Activated CD8-positive, alpha-beta memory T cell treated with anti-CD3 and anti-CD28 coated beads, Interleukin-2, amount 10 ng/mL, durations not matched to agents 7 days and 5 days (primary cell): Measurements from ENCODE around the gene VWA1. TPM values are rescaled to one million over a fixed set of nuclear protein-coding genes. Genes with fewer than 3 reads are reported as not detected.
A peak's percentile ranks its signal among the peaks of the same experiment; 100 is the strongest.
"Not testable (repeated sequence)": the region's sequence is repeated elsewhere in the genome, so short reads cannot be mapped to it uniquely, and the experiment has no call there.

Experiments
- ATAC-seq: fragments of 150-1000 bp; cut with Tn5 transposase; one replicate; pipeline ENCODE4 v1.10.0; 2021; ENCODE audit warnings: moderate library complexity
- CTCF ChIA-PET: fragments of 350-600 bp; sonication (Branson Sonifier 250); formaldehyde crosslinking; loops from one replicate; lab custom pipeline; 2021; ENCODE audit warnings: antibody characterized with exemption; lab: Charles Lee
- DNase-seq: peaks from one replicate; pipeline ENCODE4 v3.0.0-alpha.2; 2020
- H3K27ac Mint-ChIP-seq: one replicate; pipeline ENCODE4 v1.8.0; 2021; ENCODE audit warnings: mild to moderate bottlenecking, mixed read lengths
- H3K27me3 Mint-ChIP-seq: one replicate; pipeline ENCODE4 v1.8.0; 2021; ENCODE audit warnings: mixed read lengths
- H3K36me3 Mint-ChIP-seq: one replicate; pipeline ENCODE4 v1.8.0; 2021; ENCODE audit warnings: mild to moderate bottlenecking, mixed read lengths
- H3K4me1 Mint-ChIP-seq: one replicate; pipeline ENCODE4 v1.8.0; 2021; ENCODE audit warnings: mixed read lengths
- H3K4me3 Mint-ChIP-seq: one replicate; pipeline ENCODE4 v1.8.0; 2021; ENCODE audit warnings: mild to moderate bottlenecking, moderate library complexity, mixed read lengths
- H3K9me3 Mint-ChIP-seq: one replicate; pipeline ENCODE4 v1.8.0; 2022; ENCODE audit warnings: low read depth, mixed read lengths
- total RNA-seq, 2 experiments: library from RNA; stranded (reverse); gene quantifications; one replicate each; pipeline ENCODE4 v1.2.3, GENCODE V29; 2021

Gene VWA1
- total RNA-seq, 2 experiments from 2014 or later: 0.20 to 0.28 TPM

DNA sequence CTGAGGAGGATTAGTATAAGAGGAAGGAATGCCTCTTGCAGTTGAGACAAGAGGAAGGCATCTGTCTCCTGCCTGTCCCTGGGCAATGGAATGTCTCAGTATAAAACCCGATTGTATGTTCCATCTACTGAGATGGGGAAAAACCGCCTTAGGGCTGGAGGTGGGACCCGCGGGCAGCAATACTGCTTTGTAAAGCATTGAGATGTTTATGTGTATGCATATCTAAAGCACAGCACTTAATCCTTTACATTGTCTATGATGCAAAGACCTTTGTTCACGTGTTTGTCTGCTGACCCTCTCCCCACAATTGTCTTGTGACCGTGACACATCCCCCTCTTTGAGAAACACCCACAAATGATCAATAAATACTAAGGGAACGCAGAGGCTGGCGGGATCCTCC, 25.3 kb upstream of the VWA1 start:
- H3K27me3 Mint-ChIP-seq, H3K27ac Mint-ChIP-seq, ATAC-seq, H3K9me3 Mint-ChIP-seq, H3K4me3 Mint-ChIP-seq, DNase-seq, CTCF ChIA-PET: not testable (repeated sequence)
- H3K36me3 Mint-ChIP-seq: peaks cover 15% of the 10 kb centered on the region
- H3K4me1 Mint-ChIP-seq: peaks cover 24% of the 10 kb centered on the region

GRCh38 chr1:1411626-1412025, 23.9 kb upstream of the VWA1 start:
- H3K27ac Mint-ChIP-seq: no peak overlapping the region
- H3K9me3 Mint-ChIP-seq: no peaks in the 10 kb centered on the region
- H3K36me3 Mint-ChIP-seq: peaks cover 7% of the 10 kb centered on the region
- no peak for ATAC-seq
- no peaks in the 10 kb centered on the region for H3K27me3 Mint-ChIP-seq
- no peak overlapping the region for H3K4me3 Mint-ChIP-seq
- peaks cover 14% of the 10 kb centered on the region for H3K4me1 Mint-ChIP-seq
- CTCF ChIA-PET: no interaction called here
- DNase-seq: no peak

GRCh38 chr1:1412311-1412902, 23.1 kb upstream of the VWA1 start:
- H3K4me3 Mint-ChIP-seq, DNase-seq, H3K9me3 Mint-ChIP-seq, H3K27me3 Mint-ChIP-seq, ATAC-seq, H3K27ac Mint-ChIP-seq, H3K36me3 Mint-ChIP-seq: not testable (repeated sequence)
- CTCF ChIA-PET: interaction anchor here (1.1 to 1.2 kb wide), 2 partner anchors 41 to 92 kb away, joined by 3 to 4 read pairs; no protein-coding TSS in a partner anchor
- H3K4me1 Mint-ChIP-seq: peaks cover 13% of the 10 kb centered on the region

- Mint-ChIP-seq H3K27ac (no peak overlapping the region), H3K4me3 (no peak overlapping the region), H3K36me3 (no peaks in the 10 kb centered on the region), H3K4me1 (peaks cover 13% of the 10 kb centered on the region), H3K9me3 (no peaks in the 10 kb centered on the region), H3K27me3 (peaks cover 3% of the 10 kb centered on the region)
- DNase-seq: no peak
- CTCF ChIA-PET: interaction anchor here (1.2 kb wide), 1 partner anchor 44 kb away, joined by 3 read pairs; no protein-coding TSS in a partner anchor
- ATAC-seq: no peak
Observed at GRCh38 chr1:1415751-1416150, 19.7 kb upstream of the VWA1 start.

GRCh38 chr1:1417396-1417795, 18.1 kb upstream of the VWA1 start:
- DNase-seq, CTCF ChIA-PET, H3K9me3 Mint-ChIP-seq, H3K4me3 Mint-ChIP-seq, H3K27ac Mint-ChIP-seq, H3K27me3 Mint-ChIP-seq, H3K36me3 Mint-ChIP-seq, ATAC-seq: not testable (repeated sequence)
- H3K4me1 Mint-ChIP-seq: peaks cover 16% of the 10 kb centered on the region

GRCh38 chr1:1417825-1418463, 17.5 kb upstream of the VWA1 start:
- H3K4me3 Mint-ChIP-seq, H3K27ac Mint-ChIP-seq, H3K36me3 Mint-ChIP-seq, H3K9me3 Mint-ChIP-seq, H3K27me3 Mint-ChIP-seq, CTCF ChIA-PET, DNase-seq: not testable (repeated sequence)
- peak; percentile 32 for ATAC-seq
- peaks cover 22% of the 10 kb centered on the region for H3K4me1 Mint-ChIP-seq

- Mint-ChIP-seq H3K4me1 (peaks cover 24% of the 10 kb centered on the region), H3K36me3 (no peaks in the 10 kb centered on the region), H3K4me3 (no peak overlapping the region), H3K9me3 (no peaks in the 10 kb centered on the region), H3K27me3 (peaks cover 8% of the 10 kb centered on the region), H3K27ac (no peak overlapping the region)
- ATAC-seq (no peak), DNase-seq (no peak)
- CTCF ChIA-PET: no interaction called here
Observed at GRCh38 chr1:1418464-1419362, 16.8 kb upstream of the VWA1 start.

DNA sequence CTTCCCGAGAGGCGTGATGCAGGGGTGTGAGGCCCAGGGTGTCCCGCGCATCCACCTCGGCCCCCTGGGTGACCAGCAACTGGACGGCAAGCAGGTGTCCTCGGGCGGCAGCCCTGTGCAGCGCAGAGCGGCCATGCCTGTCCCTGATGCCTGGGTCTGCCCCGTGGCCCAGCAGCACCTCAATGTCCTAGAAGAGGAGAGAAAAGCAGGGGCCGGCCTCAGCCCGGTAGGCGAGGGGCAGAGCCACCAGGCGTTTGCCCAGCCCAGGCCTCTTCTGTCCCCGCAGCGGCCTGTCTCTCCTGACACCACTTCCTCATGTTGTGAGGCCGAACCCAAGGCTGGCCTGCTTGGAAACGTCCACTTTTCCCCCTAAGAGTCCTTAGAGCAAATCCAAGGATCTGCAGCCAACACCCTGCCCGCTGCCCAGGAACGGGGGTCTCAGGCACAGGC, 16.1 kb upstream of the VWA1 start:
- CTCF ChIA-PET: no interaction called here
- H3K27ac Mint-ChIP-seq: no peak overlapping the region
- DNase-seq (no peak), ATAC-seq (no peak)
- no peaks in the 10 kb centered on the region for H3K36me3 Mint-ChIP-seq
- peaks cover 8% of the 10 kb centered on the region for H3K27me3 Mint-ChIP-seq
- H3K4me1 Mint-ChIP-seq: peaks cover 24% of the 10 kb centered on the region
- no peak overlapping the region for H3K4me3 Mint-ChIP-seq
- H3K9me3 Mint-ChIP-seq: no peaks in the 10 kb centered on the region

DNA sequence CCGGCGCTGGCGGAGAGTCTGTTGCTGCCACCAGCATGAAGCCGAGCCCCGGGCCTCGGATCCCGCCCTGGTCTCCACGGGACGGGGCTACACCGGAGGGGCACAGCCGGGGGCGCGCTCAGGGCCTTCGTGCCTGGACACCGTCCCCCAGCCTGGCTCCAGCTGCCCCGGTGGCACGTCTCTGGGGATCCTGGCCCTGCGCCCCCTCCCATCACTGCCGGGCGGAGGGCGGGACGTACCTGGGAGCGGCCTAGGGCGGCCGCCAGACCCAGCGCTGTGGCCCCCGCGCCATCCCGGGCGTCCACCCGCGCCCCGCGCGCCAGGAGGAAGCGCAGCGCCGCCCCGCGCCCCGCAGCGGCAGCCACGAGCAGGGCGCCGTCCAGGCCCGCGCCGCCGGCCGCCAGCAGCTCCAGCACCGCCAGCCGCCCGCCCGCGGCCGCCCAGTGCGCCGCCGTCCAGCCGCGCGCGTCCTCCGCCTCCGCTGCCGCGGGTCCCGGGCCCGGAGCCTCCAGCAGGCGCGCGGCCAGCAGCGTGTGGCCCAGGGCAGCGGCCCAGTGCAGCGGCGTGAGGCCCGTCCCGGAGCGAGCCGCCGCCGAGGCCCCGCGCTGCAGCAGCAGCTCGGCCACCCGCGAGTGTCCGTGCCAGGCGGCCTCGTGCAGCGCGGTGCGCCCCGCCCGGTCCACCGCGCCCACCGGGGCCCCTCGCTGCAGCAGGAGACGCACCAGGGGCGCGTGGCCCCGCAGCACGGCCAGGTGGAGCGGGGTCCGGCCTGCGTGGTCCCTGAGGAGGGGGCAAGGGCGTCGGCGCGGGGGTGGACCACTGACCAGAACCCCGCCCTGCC, 15.5 kb upstream of the VWA1 start:
- no peaks in the 10 kb centered on the region for H3K9me3 Mint-ChIP-seq
- no peak for ATAC-seq
- no peak overlapping the region for H3K4me3 Mint-ChIP-seq
- CTCF ChIA-PET: no interaction called here
- peaks cover 24% of the 10 kb centered on the region for H3K4me1 Mint-ChIP-seq
- H3K27me3 Mint-ChIP-seq: peaks cover 14% of the 10 kb centered on the region
- no peak for DNase-seq
- no peaks in the 10 kb centered on the region for H3K36me3 Mint-ChIP-seq
- H3K27ac Mint-ChIP-seq: no peak overlapping the region

DNA sequence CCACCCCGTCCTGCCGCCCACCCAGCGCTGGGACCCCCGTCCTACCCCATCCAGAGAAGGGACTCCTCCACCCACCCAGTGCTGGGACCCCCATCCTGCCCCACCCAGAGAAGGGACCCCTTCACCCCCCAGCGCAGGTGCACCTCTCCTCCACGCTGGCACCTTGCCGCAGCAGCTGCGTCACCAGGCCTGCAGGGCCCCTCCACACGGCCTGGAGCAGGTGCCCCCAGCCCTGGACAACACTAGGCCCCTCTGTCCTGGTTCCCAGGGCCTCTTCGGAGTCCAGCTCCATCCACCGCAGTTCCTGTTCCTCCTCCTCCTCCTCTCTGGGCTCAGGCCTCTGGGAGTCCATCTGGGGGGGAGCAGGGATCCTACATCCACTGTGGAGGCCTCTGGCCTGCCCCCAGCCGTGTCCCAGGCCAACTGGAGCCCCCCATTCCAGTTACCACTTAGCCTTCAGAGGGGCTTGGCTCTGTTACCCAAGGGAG, 14.8 kb upstream of the VWA1 start:
- DNase-seq (no peak), ATAC-seq (no peak)
- no peak overlapping the region for H3K27ac Mint-ChIP-seq
- H3K4me3 Mint-ChIP-seq: no peak overlapping the region
- H3K9me3 Mint-ChIP-seq: no peaks in the 10 kb centered on the region
- no peaks in the 10 kb centered on the region for H3K36me3 Mint-ChIP-seq
- CTCF ChIA-PET: no interaction called here
- peaks cover 20% of the 10 kb centered on the region for H3K27me3 Mint-ChIP-seq
- peaks cover 24% of the 10 kb centered on the region for H3K4me1 Mint-ChIP-seq

- CTCF ChIA-PET: no interaction called here
- no peak for ATAC-seq
- Mint-ChIP-seq H3K27me3 (peaks cover 24% of the 10 kb centered on the region), H3K4me3 (no peak within 1 kb of the TSS), H3K9me3 (no peaks in the 10 kb centered on the region), H3K36me3 (no peaks in the 10 kb centered on the region), H3K27ac (no peak within 1 kb of the TSS), H3K4me1 (peaks cover 26% of the 10 kb centered on the region)
- DNase-seq: no peak
Observed at GRCh38 chr1:1421147-1421906, 14.2 kb upstream of the VWA1 start, which contains the start of gene ANKRD65. Gene ANKRD65, minus strand, starts transcription at chr1:1421276. Its CDS starts 271 bp downstream, at chr1:1421005.

DNA sequence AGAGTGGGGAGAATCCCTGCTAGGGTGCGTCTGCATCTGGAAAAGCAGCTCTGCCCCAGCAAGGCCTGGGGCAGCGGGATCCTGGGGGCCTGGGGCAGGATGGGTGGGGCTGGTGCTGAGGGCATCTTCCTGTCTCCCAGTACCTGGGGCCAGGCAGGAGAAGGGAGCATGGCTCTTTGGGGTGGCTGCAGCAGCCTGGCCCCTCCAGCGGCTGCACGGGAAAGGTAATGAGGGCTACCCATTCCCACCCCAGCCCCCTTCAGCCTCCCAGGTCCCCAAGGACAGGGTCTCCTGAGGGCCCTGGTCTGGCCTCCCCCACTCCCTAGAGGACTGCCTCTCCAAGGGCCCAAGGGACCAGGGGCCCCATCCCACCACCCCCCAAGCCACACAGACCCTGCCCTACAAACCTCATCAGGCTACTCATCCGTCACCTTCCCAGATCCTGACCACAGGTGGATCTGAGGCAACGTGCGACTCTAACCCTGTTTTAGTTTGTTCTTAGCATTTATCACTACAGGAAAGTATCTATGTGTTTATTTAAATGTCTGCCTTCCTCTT, 13.5 kb upstream of the VWA1 start:
- Mint-ChIP-seq H3K4me3 (no peak overlapping the region), H3K36me3 (no peaks in the 10 kb centered on the region), H3K27ac (no peak overlapping the region), H3K27me3 (peaks cover 26% of the 10 kb centered on the region), H3K9me3 (no peaks in the 10 kb centered on the region), H3K4me1 (peaks cover 27% of the 10 kb centered on the region)
- no peak for ATAC-seq
- CTCF ChIA-PET: no interaction called here
- no peak for DNase-seq
